Caco-2 (cell line): ENCODE measurements around the gene SERPINB13. TPM values are rescaled to one million over a fixed set of nuclear protein-coding genes. Genes with fewer than 3 reads are reported as not detected.
A peak's percentile ranks its signal among the peaks of the same experiment; 100 is the strongest.

Experiments used
- BruUV-seq: library from RNA; stranded (reverse); fragments of 400-500 nt; replicated peaks from 2 replicates; lab custom pipeline; 2021; lab: Mats Ljungman, UMichigan
- CTCF ChIA-PET: fragments of 300-600 bp; sonication (Branson Sonifier 250); formaldehyde crosslinking; loops from one replicate; lab custom pipeline; 2022; ENCODE audit warnings: antibody characterized with exemption; lab: Charles Lee
- POLR2A ChIA-PET: fragments of 300-600 bp; sonication (Branson Sonifier 250); formaldehyde crosslinking; loops from one replicate; lab custom pipeline; 2022; ENCODE audit warnings: antibody characterized with exemption; lab: Charles Lee
- DNase-seq, 2 experiments: peaks; one replicate each; pipeline versions ENCODE4 v3.0.0 to v3.0.0-alpha.2; 2020 to 2022
- H3K27me3 ChIP-seq: replicated peaks from 2 replicates; pipeline ENCODE4 v1.6.0; 2011; ENCODE audit warnings: low read length; ENCODE audit not compliant: control insufficient read depth, insufficient read depth
- H3K36me3 ChIP-seq: 2 replicates; pipeline ENCODE4 v1.5.1; 2011; ENCODE audit warnings: low read length; ENCODE audit not compliant: control insufficient read depth, insufficient read depth
- H3K4me1 ChIP-seq: fragments of 250-450 bp; sonication (Bioruptor Pico); 2 replicates; pipeline ENCODE4 v1.5.1; 2020; ENCODE audit warnings: mild to moderate bottlenecking
- H3K4me3 ChIP-seq: 2 replicates; pipeline ENCODE4 v1.5.1; 2011; ENCODE audit warnings: low read depth, mild to moderate bottlenecking, control low read depth, low read length
- H3K9me3 ChIP-seq: fragments of 250-450 bp; sonication (Bioruptor Pico); 2 replicates; pipeline ENCODE4 v1.5.1; 2020; ENCODE audit warnings: mild to moderate bottlenecking, moderate library complexity
- H3K27ac Mint-ChIP-seq: one replicate; pipeline ENCODE4 v1.8.0; 2022; ENCODE audit warnings: mixed read lengths; ENCODE audit not compliant: unreplicated experiment
- H3K27me3 Mint-ChIP-seq: one replicate; pipeline ENCODE4 v1.8.0; 2022; ENCODE audit warnings: mixed read lengths; ENCODE audit not compliant: insufficient read depth, unreplicated experiment
- H3K36me3 Mint-ChIP-seq: one replicate; pipeline ENCODE4 v1.8.0; 2022; ENCODE audit warnings: mild to moderate bottlenecking, mixed read lengths; ENCODE audit not compliant: insufficient read depth, unreplicated experiment
- H3K4me1 Mint-ChIP-seq: one replicate; pipeline ENCODE4 v1.8.0; 2022; ENCODE audit warnings: low read depth, mixed read lengths; ENCODE audit not compliant: unreplicated experiment
- H3K4me3 Mint-ChIP-seq: one replicate; pipeline ENCODE4 v1.8.0; 2022; ENCODE audit warnings: mild to moderate bottlenecking, moderate library complexity, mixed read lengths; ENCODE audit not compliant: unreplicated experiment
- H3K9me3 Mint-ChIP-seq: one replicate; pipeline ENCODE4 v1.8.0; 2022; ENCODE audit warnings: mixed read lengths; ENCODE audit not compliant: unreplicated experiment
- CTCF ChIP-seq, 2 experiments: fragments of 200-600 bp in 1 of 2; IDR thresholded peaks; 1 replicate in 1 of 2; 2 replicates in 1 of 2; pipeline versions ENCODE4 v1.5.1 to v1.8.0; 2011 to 2022; ENCODE audit warnings: antibody characterized with exemption in 1 of 2, control low read depth in 1 of 2, inconsistent platforms in 1 of 2, low read depth in 1 of 2, low read length in 1 of 2, mild to moderate bottlenecking in 1 of 2, moderate library complexity in 1 of 2; ENCODE audit not compliant: insufficient read depth in 1 of 2, severe bottlenecking in 1 of 2, unreplicated experiment in 1 of 2
- intact Hi-C: fragments of 100-400 bp; cut with micrococcal nuclease; formaldehyde crosslinking; loops from one replicate; pipeline ENCODE4 v1.10.0; 2022; ENCODE audit not compliant: unreplicated experiment
- total RNA-seq: library from RNA; stranded (reverse); gene quantifications from 2 replicates; pipeline ENCODE4 v1.2.3, GENCODE V29; 2022

SERPINB13 gene
- total RNA-seq, 1 experiment from 2014 or later, result not detected

GRCh38 chr18:63606526-63606925 lies 19.4 kb downstream of the SERPINB13 start:
- BruUV-seq, result no TSS peak
- intact Hi-C loops, result no loop called here
- CTCF ChIA-PET, result no interaction called here

GRCh38 chr18:63613420-63613819 lies 26.3 kb downstream of the SERPINB13 start:
- Mint-ChIP-seq H3K27me3 (no peaks in the 10 kb centered on the region), H3K4me3 (no peak overlapping the region), H3K4me1 (no peaks in the 10 kb centered on the region), H3K27ac (no peak overlapping the region), H3K9me3 (no peaks in the 10 kb centered on the region), H3K36me3 (no peaks in the 10 kb centered on the region)
- ChIA-PET POLR2A (no interaction called here), CTCF (no interaction called here)
- H3K4me3 ChIP-seq, result no peak overlapping the region
- no peaks in the 10 kb centered on the region for H3K27me3 ChIP-seq
- H3K9me3 ChIP-seq, result no peaks in the 10 kb centered on the region
- no peak for DNase-seq
- no TSS peak for BruUV-seq
- intact Hi-C loops, result no loop called here
- TF ChIP-seq CTCF (IDR thresholded peaks at IDR 0.05; ENCODE audit: insufficient read depth in 1 of 2, low read depth in 1 of 2, low read length in 1 of 2, severe bottlenecking in 1 of 2, unreplicated experiment in 1 of 2), result no peak
- no peaks in the 10 kb centered on the region for H3K36me3 ChIP-seq
- no peaks in the 10 kb centered on the region for H3K4me1 ChIP-seq

More at GRCh38 chr18:63606526-63606925, 19.4 kb downstream of the SERPINB13 start:
- TF ChIP-seq CTCF (IDR thresholded peaks at IDR 0.05; ENCODE audit: insufficient read depth in 1 of 2, low read depth in 1 of 2, low read length in 1 of 2, severe bottlenecking in 1 of 2, unreplicated experiment in 1 of 2), result no peak
- no peaks in the 10 kb centered on the region for H3K4me1 ChIP-seq
- H3K27ac Mint-ChIP-seq, result no peak overlapping the region
- POLR2A ChIA-PET, result no interaction called here
- H3K27me3 ChIP-seq, result no peaks in the 10 kb centered on the region
- no peaks in the 10 kb centered on the region for H3K9me3 Mint-ChIP-seq
- H3K4me3 Mint-ChIP-seq, result no peak overlapping the region
- no peak overlapping the region for H3K4me3 ChIP-seq
- H3K36me3 Mint-ChIP-seq, result no peaks in the 10 kb centered on the region
- DNase-seq, result no peak
- H3K27me3 Mint-ChIP-seq, result no peaks in the 10 kb centered on the region
- H3K36me3 ChIP-seq, result no peaks in the 10 kb centered on the region
- no peaks in the 10 kb centered on the region for H3K4me1 Mint-ChIP-seq
- H3K9me3 ChIP-seq, result no peaks in the 10 kb centered on the region

- H3K4me3 Mint-ChIP-seq, result no peak overlapping the region
- intact Hi-C loops, result no loop called here
- no peak for TF ChIP-seq CTCF (IDR thresholded peaks at IDR 0.05; ENCODE audit: insufficient read depth in 1 of 2, low read depth in 1 of 2, low read length in 1 of 2, severe bottlenecking in 1 of 2, unreplicated experiment in 1 of 2)
- BruUV-seq, result no TSS peak
- H3K4me1 Mint-ChIP-seq, result no peaks in the 10 kb centered on the region
- no peaks in the 10 kb centered on the region for H3K9me3 Mint-ChIP-seq
- peak in 1 of 2 experiments; percentile 35 for DNase-seq
- no peaks in the 10 kb centered on the region for H3K36me3 Mint-ChIP-seq
- POLR2A ChIA-PET, result no interaction called here
- Histone ChIP-seq H3K36me3 (no peaks in the 10 kb centered on the region), H3K27me3 (no peaks in the 10 kb centered on the region), H3K9me3 (no peaks in the 10 kb centered on the region), H3K4me3 (no peak overlapping the region), H3K4me1 (no peaks in the 10 kb centered on the region)
- CTCF ChIA-PET, result no interaction called here
- no peaks in the 10 kb centered on the region for H3K27me3 Mint-ChIP-seq
- H3K27ac Mint-ChIP-seq, result no peak overlapping the region
Measured at GRCh38 chr18:63617049-63617914, 30.1 kb downstream of the SERPINB13 start.
